GM18507 (cell line): ENCODE results near the gene RAB36.

Source experiments
- DNase-seq: peaks from one replicate; pipeline ENCODE4 v3.0.0; 2011; ENCODE audit warnings: low read depth; ENCODE audit not compliant: insufficient read length; ENCODE audit errors: extremely low spot score
- FAIRE-seq: peaks from 2 replicates; lab custom pipeline; 2011; peaks lifted over from hg19 to GRCh38; lab: Jason Lieb, UNC

The RAB36 gene

DNA sequence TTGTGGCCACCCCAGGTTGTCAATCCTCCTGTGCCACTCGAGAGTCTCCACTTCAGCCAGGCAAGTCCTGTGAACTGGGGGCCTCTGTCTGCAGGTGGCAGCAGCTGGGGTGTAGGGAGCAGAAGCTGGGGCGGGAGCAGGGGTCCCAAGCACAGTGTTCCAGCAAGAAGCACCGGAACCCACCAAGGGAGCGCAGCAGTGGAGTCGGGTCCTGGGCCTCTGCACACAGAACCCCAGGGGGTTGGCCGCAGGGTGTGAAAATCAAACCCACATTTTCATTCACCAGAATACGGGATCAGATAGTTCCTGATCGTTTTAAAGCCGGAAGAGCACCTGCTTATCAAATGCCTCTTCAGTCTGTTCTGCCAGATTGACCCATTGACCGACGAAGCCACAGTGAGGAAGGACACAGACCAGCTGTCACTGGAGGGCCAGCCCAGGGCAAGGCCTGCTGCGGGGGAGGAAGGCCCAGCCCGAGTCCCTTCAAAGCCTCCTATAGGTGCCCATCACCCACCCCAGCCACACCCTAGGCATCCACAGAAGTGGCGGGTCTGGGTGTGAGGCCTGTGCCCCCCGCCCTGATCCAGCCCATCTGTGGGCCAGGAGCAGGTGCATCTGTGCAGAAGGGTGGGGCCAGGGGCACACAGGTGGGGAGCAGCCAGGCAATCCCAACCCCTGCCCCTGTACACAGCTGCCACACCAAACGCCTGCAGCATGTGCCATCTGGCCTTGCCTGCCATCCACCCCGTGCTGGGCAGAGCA, 37.6 kb upstream of the RAB36 start:
- DNase-seq = no peak
- no peak for FAIRE-seq

GRCh38 chr22:23108249-23109078, 36.8 kb upstream of the RAB36 start:
- no peak for FAIRE-seq

GRCh38 chr22:23109079-23109347, 36.3 kb upstream of the RAB36 start:
- FAIRE-seq = no peak
- DNase-seq = no peak

More at GRCh38 chr22:23108249-23109078, 36.8 kb upstream of the RAB36 start:
- no peak for DNase-seq

DNA sequence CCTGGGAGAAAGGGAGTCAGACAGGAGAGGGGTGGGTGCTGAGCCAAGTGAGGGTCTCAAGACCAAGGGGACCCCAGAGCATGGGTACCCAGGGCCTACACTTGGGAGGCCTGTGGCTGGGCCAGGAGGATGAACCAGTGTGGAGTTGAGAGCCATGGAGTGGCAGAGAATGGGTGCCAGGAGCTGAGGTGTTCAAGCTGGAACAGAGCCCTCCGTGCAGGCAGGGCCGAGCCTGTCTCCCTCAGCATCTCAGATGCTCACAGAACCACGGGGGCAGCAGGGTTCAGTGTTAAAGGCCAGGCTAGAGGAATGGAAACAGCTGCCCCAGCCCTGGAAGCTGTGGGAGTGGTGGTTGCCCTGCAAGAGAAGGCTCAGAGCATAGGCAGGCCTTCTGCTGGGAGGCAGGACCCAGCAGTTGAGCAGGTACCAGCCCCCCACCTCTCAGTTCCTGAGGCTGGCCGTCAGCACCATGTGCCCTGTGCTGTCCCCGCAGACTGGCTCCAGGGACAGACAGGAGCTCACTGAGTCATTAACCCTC, 35.8 kb upstream of the RAB36 start:
- no peak for DNase-seq

GRCh38 chr22:23110190-23110921, 34.9 kb upstream of the RAB36 start:
- no peak for FAIRE-seq
- DNase-seq = no peak

More for the DNA sequence above, 35.8 kb upstream of the RAB36 start:
- no peak for FAIRE-seq

- FAIRE-seq (no peak), DNase-seq (no peak)
Measured at GRCh38 chr22:23110922-23111527, 34.3 kb upstream of the RAB36 start.

GRCh38 chr22:23112472-23113012, 32.7 kb upstream of the RAB36 start:
- FAIRE-seq (no peak), DNase-seq (no peak)

GRCh38 chr22:23113067-23113846, 32.0 kb upstream of the RAB36 start:
- FAIRE-seq = no peak

DNA sequence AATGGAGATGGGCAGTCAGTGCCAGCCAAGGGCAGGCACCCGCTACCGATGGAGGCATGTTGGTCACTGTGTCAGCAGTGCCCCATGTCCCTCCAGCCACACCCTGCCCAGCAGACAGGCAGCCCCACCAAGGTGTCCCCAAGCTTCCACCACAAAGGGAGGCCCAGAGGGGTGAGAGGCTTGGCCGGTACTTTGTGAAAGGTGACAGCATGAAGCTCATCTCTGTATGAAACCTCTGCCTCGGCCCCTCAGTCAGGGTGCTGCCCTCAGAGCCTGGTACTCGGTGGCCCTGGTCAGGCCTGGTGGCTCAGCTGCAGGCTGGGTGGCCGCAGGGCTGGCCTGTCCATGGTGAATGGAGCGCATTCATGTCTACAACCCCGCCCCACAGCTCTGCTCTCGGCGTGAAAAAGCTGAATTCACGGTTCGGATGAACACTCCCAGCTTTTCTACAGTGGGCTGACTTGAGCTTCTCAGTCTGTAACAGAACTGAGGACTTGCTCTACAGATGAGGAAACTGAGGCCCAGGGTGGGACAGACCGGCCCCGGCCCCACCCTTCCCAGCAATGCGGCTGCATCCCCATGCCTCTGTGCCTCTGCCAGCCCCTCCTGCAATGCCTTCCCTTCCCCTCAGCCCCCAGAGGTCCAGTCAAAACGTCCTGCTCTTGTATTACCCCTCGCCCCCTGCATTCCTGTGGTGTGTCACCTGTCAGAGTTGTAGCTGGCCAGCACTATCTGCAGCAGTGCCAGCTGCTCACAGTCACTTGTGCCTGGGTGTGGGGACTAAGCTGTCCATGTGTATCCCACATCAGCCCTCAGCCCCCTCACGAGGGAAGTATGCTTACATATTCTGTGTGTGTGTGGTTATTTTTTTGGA, 31.2 kb upstream of the RAB36 start:
- no peak for FAIRE-seq
- no peak for DNase-seq

More at GRCh38 chr22:23113067-23113846, 32.0 kb upstream of the RAB36 start:
- DNase-seq = no peak

DNA sequence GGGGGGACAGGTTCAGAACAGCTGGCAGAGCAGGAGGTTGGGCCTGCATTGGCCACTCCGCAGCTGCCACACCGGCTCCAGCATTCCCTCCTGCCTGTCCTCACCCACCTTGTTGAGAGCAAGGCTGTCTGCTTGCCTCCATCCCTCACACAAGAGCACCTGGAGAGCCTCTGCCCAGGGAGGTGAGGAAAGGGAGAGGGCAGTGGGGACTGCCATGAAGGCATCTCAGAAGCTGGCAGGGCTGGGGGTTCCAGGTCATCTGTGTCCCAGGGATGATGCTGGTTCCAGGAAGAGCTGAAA, 30.6 kb upstream of the RAB36 start:
- no peak for DNase-seq
- no peak for FAIRE-seq

GRCh38 chr22:23115369-23115768, 29.9 kb upstream of the RAB36 start:
- DNase-seq (no peak), FAIRE-seq (no peak)

GRCh38 chr22:23115825-23116494, 29.3 kb upstream of the RAB36 start:
- no peak for FAIRE-seq
- no peak for DNase-seq

GRCh38 chr22:23116506-23117263, 28.6 kb upstream of the RAB36 start:
- DNase-seq (no peak), FAIRE-seq (no peak)

GRCh38 chr22:23117275-23117674, 28.0 kb upstream of the RAB36 start:
- FAIRE-seq (no peak), DNase-seq (no peak)

DNA sequence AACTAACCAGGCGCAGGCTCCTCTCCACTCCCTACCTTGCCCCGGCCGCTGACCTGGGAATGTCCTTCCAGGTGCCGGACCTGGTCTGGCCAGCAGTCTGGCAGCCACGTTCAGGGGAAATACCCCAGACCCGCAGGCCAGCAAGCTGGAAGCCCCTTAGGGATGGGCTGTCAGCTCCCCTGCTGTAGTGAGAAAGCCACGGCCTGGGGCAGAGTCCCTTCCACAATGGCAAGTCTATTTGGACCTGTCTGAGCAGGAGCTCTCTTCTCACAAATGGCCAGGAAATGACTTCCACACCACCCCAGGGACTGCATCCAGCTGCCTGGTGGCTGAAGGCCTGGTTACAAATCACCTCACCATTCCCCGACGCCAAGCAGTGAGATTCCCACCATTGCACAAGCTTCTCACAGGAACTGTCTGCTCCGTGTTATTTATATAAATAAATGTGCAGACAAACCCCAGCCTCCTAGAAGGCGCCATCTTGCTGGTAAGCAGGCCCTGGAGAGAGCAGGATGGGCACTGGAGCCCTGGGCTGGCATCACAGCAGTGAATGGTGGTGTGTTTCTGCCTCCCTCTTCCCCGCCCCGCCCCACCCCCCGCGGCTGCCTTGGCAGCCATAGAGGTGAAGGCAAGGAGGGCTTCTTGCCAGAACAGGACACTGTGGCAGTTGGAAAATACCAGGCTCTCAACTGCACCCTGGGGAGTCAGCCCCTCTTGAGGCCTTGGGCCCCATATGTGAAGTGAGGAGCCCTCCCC, 27.2 kb upstream of the RAB36 start:
- DNase-seq = no peak
- FAIRE-seq = no peak
